ENCODE results near the gene CFAP68. TPM values are rescaled to one million over a fixed set of nuclear protein-coding genes. Genes with fewer than 3 reads are reported as not detected.

The CFAP68 gene
- total and polyA plus RNA-seq, 2 of the 8 experiments (the other 6 are each of a cell fraction or from before 2014, with no cell fraction given) = 21.4 to 43.1 TPM

- no peak; the same call in 1 of the 2 replicates for TF ChIP-seq RBBP5 (IDR thresholded peaks at IDR 0.05; ENCODE audit: borderline replicate concordance, low read depth, low read length)
- no peak for TF ChIP-seq SP4 (IDR thresholded peaks at IDR 0.05; ENCODE audit: low read length)
- TF ChIP-seq CTBP2 (IDR thresholded peaks at IDR 0.05; ENCODE audit: borderline replicate concordance, insufficient read depth, insufficient read length, low read length) = peak; percentile 65
Observed at GRCh38 chr11:111918390-111919256, 39.3 kb downstream of the CFAP68 start, which contains the start of gene C11orf52 (continued).
